PFSK-1 (cell line): Measurements from ENCODE around the gene CHST15.

Experiments
- POLR2AphosphoS5 ChIP-seq: IDR thresholded peaks from 2 replicates; pipeline ENCODE4 v1.6.1; 2012; ENCODE audit warnings: low read depth, mild to moderate bottlenecking, control low read depth, low read length, moderate library complexity
- REST ChIP-seq, 2 experiments: IDR thresholded peaks; 2 replicates each; pipeline versions ENCODE4 v1.6.1 to v1.8.0; 2011 to 2012; ENCODE audit warnings: low read depth in 2 of 2, low read length in 2 of 2, control low read depth in 1 of 2, inconsistent platforms in 1 of 2, mild to moderate bottlenecking in 1 of 2, moderate library complexity in 1 of 2; ENCODE audit not compliant: insufficient read depth in 1 of 2
- TAF1 ChIP-seq: IDR thresholded peaks from 2 replicates; pipeline ENCODE4 v1.6.1; 2012; ENCODE audit warnings: low read length, control low read depth, borderline replicate concordance; ENCODE audit not compliant: insufficient read depth

- TF ChIP-seq TAF1 (no peak), REST (IDR thresholded peaks at IDR 0.05; ENCODE audit: insufficient read depth in 1 of 2, low read depth in 2 of 2, low read length in 2 of 2) (no peak), POLR2AphosphoS5 (no peak)
Measured at GRCh38 chr10:124012991-124013390, 80.4 kb downstream of the CHST15 start.
